Endothelial cell of umbilical vein (primary cell): ENCODE results near the gene TAAR8. TPM values are rescaled to one million over a fixed set of nuclear protein-coding genes. Genes with fewer than 3 reads are reported as not detected.

Source experiments
- BruUV-seq: library from RNA; stranded (reverse); fragments of 400-500 nt; replicated peaks from 2 replicates; lab custom pipeline; 2021; lab: Mats Ljungman, UMichigan
- CTCF ChIA-PET: fragments of 300-600, 350-600 bp; sonication (Branson Sonifier 250); formaldehyde crosslinking; loops from one replicate; lab custom pipeline; 2021; ENCODE audit warnings: antibody characterized with exemption, inconsistent platforms; lab: Charles Lee
- POLR2A ChIA-PET: fragments of 300-600, 350-600 bp; sonication (Branson Sonifier 250); formaldehyde crosslinking; loops from one replicate; lab custom pipeline; 2021; ENCODE audit warnings: antibody characterized with exemption, inconsistent platforms; lab: Charles Lee
- DNase-seq: peaks from one replicate; pipeline ENCODE4 v3.0.0-alpha.2; 2011; ENCODE audit warnings: low read depth, low spot score
- FAIRE-seq: peaks from 2 replicates; lab custom pipeline; 2011; peaks lifted over from hg19 to GRCh38; lab: Jason Lieb, UNC
- H2AFZ ChIP-seq: 2 replicates; pipeline ENCODE4 v1.6.0; 2012; ENCODE audit warnings: low read depth, low read length, control low read depth, inconsistent platforms
- H3K27ac ChIP-seq: 2 replicates; pipeline ENCODE4 v1.5.1; 2011; ENCODE audit warnings: low read depth, mild to moderate bottlenecking, control low read depth, low read length, moderate library complexity; ENCODE audit not compliant: insufficient read depth
- H3K27me3 ChIP-seq, 2 experiments: 2 replicates each; pipeline versions ENCODE4 v1.6.0 to v1.6.1; 2011; ENCODE audit warnings: low read length in 2 of 2, mixed read lengths in 1 of 2; ENCODE audit not compliant: control insufficient read depth in 2 of 2, insufficient read depth in 2 of 2
- H3K36me3 ChIP-seq, 2 experiments: 2 replicates in 1 of 2; 3 replicates in 1 of 2; pipeline ENCODE4 v1.5.1; 2011; ENCODE audit warnings: low read length in 2 of 2, mild to moderate bottlenecking in 1 of 2, moderate library complexity in 1 of 2; ENCODE audit not compliant: control insufficient read depth in 2 of 2, insufficient read depth in 2 of 2; ENCODE audit errors: extremely low read depth in 1 of 2
- H3K4me1 ChIP-seq: 3 replicates; pipeline ENCODE4 v1.5.1; 2011; ENCODE audit warnings: mild to moderate bottlenecking, low read length; ENCODE audit not compliant: control insufficient read depth, insufficient read depth; ENCODE audit errors: extremely low read depth
- H3K4me2 ChIP-seq: 2 replicates; pipeline ENCODE4 v1.6.1; 2011; ENCODE audit warnings: low read length, control low read depth, mixed read lengths; ENCODE audit not compliant: insufficient read depth
- H3K4me3 ChIP-seq, 3 experiments: fragments of 200-600 bp in 1 of 3; sonication (generic), shearing (Covaris generic) in 1 of 3; replicated peaks in 1 of 3; 2 replicates each; pipeline ENCODE4 v1.5.1; 2011 to 2016; ENCODE audit warnings: control low read depth in 3 of 3, low read length in 3 of 3, mild to moderate bottlenecking in 2 of 3, inconsistent platforms in 1 of 3, low read depth in 1 of 3, moderate library complexity in 1 of 3; ENCODE audit not compliant: insufficient read depth in 1 of 3
- H3K79me2 ChIP-seq: 2 replicates; pipeline ENCODE4 v1.6.0; 2012; ENCODE audit warnings: low read length, inconsistent platforms; ENCODE audit not compliant: control insufficient read depth, insufficient read depth
- H3K9ac ChIP-seq: replicated peaks from 2 replicates; pipeline ENCODE3; 2011; ENCODE audit warnings: low read length, control low read depth; ENCODE audit not compliant: insufficient read depth; ENCODE audit errors: extremely low read depth
- H3K9me1 ChIP-seq: replicated peaks from 3 replicates; pipeline ENCODE4 v1.6.0; 2011; ENCODE audit warnings: mild to moderate bottlenecking, low read length; ENCODE audit not compliant: control insufficient read depth, insufficient read depth; ENCODE audit errors: extremely low read depth
- H3K9me3 ChIP-seq: replicated peaks from 2 replicates; pipeline ENCODE4 v1.5.1; 2012; ENCODE audit warnings: low read length, inconsistent platforms; ENCODE audit not compliant: control insufficient read depth, insufficient read depth
- H4K20me1 ChIP-seq: replicated peaks from 2 replicates; pipeline ENCODE3; 2011; ENCODE audit warnings: mild to moderate bottlenecking, low read length; ENCODE audit not compliant: control insufficient read depth, insufficient read depth; ENCODE audit errors: extremely low read depth
- EZH2 ChIP-seq: IDR thresholded peaks from 2 replicates; pipeline ENCODE4 v1.6.1; 2012; ENCODE audit warnings: borderline replicate concordance, low read depth, mild to moderate bottlenecking, moderate library complexity, low read length, inconsistent platforms; ENCODE audit not compliant: severe bottlenecking
- FOS ChIP-seq: IDR thresholded peaks from 2 replicates; pipeline ENCODE4 v1.6.1; 2011; ENCODE audit warnings: mild to moderate bottlenecking, low read length, moderate library complexity, borderline replicate concordance; ENCODE audit not compliant: insufficient read depth
- GATA2 ChIP-seq: IDR thresholded peaks from 2 replicates; pipeline ENCODE4 v1.7.0; 2011; ENCODE audit warnings: low read depth, mild to moderate bottlenecking, moderate library complexity, mixed read lengths, low read length; ENCODE audit not compliant: insufficient read length, insufficient read depth
- JUN ChIP-seq: IDR thresholded peaks from 2 replicates; pipeline ENCODE4 v1.6.1; 2011; ENCODE audit warnings: borderline replicate concordance, low read depth; ENCODE audit not compliant: insufficient read length, insufficient read depth
- MYC ChIP-seq: IDR thresholded peaks from one replicate; pipeline ENCODE4 v1.6.1; 2011; ENCODE audit warnings: mild to moderate bottlenecking, low read depth, low read length
- POLR2A ChIP-seq: IDR thresholded peaks from 2 replicates; pipeline ENCODE4 v1.6.1; 2012; ENCODE audit warnings: low read depth, mild to moderate bottlenecking, control low read depth, low read length
- POLR2AphosphoS5 ChIP-seq: IDR thresholded peaks from 2 replicates; pipeline ENCODE4 v1.6.1; 2012; ENCODE audit warnings: low read depth, mild to moderate bottlenecking, control low read depth, low read length, moderate library complexity; ENCODE audit not compliant: insufficient read depth
- dilution Hi-C: fragments of 300-500 bp; cut with MboI; formaldehyde crosslinking; loops from one replicate; pipeline ENCODE4 v1.15.0; 2019; ENCODE audit warnings: low sequenced_read_pairs; ENCODE audit not compliant: extremely low pct_ligation_motif_present
- intact Hi-C: fragments of 100-400 bp; cut with micrococcal nuclease; formaldehyde crosslinking; loops from one replicate; pipeline ENCODE4 v1.10.0; 2022
- polyA plus RNA-seq, 4 experiments: library from polyadenylated mRNA; depleted of rRNA in 3 of 4; stranded (reverse) in 3 of 4; unstranded in 1 of 4; fragments of >200 nt; gene quantifications; 2 replicates each; pipeline versions ENCODE4 v1.2.1 to v1.2.3, GENCODE V29; 2011 to 2012; ENCODE audit warnings: missing spikeins in 1 of 4
- total RNA-seq: library from RNA; stranded (reverse); gene quantifications from 2 replicates; pipeline ENCODE4 v1.2.3, GENCODE V29; 2021
- TF ChIP-seq, protein P1 (sequence below), 2 donors: IDR thresholded peaks; 1 replicate in 1 of 2; 2 replicates in 1 of 2; pipeline ENCODE4 v1.5.1; 2011; ENCODE audit warnings: low read length in 2 of 2, mild to moderate bottlenecking in 2 of 2, moderate library complexity in 2 of 2, control low read depth in 1 of 2, inconsistent platforms in 1 of 2, low read depth in 1 of 2; ENCODE audit not compliant: insufficient read depth in 1 of 2; ENCODE audit errors: extremely low read depth in 1 of 2
- TF ChIP-seq, protein P2 (sequence below): IDR thresholded peaks from 2 replicates; pipeline ENCODE4 v1.6.1; 2011; ENCODE audit not compliant: insufficient read depth, insufficient read length

TAAR8 gene
- total and polyA plus RNA-seq, 2 donors (not counting 3 experiments of a cell fraction or from before 2014, with no cell fraction given): not detected

- H3K4me3 ChIP-seq: no peak within 1 kb of the TSS
- DNase-seq (no peak), FAIRE-seq (no peak)
- no peak within 1 kb of the TSS for H3K9ac ChIP-seq
- BruUV-seq: no TSS peak
- no peaks in the 10 kb centered on the region for H3K9me1 ChIP-seq
- dilution Hi-C loops (no loop called here), intact Hi-C loops (no loop called here)
- ChIA-PET CTCF (no interaction called here), POLR2A (no interaction called here)
- H3K4me2 ChIP-seq: no peak within 1 kb of the TSS
- no peaks in the 10 kb centered on the region for H4K20me1 ChIP-seq
- no peaks in the 10 kb centered on the region for H3K79me2 ChIP-seq
- H2AFZ ChIP-seq: no peak within 1 kb of the TSS
- no peaks in the 10 kb centered on the region for H3K9me3 ChIP-seq
- no peak within 1 kb of the TSS for H3K27ac ChIP-seq
- H3K27me3 ChIP-seq: peaks cover 0 to 5% of the 10 kb centered on the region in 2 experiments
- H3K4me1 ChIP-seq: no peaks in the 10 kb centered on the region
- TF ChIP-seq, protein P1, sequence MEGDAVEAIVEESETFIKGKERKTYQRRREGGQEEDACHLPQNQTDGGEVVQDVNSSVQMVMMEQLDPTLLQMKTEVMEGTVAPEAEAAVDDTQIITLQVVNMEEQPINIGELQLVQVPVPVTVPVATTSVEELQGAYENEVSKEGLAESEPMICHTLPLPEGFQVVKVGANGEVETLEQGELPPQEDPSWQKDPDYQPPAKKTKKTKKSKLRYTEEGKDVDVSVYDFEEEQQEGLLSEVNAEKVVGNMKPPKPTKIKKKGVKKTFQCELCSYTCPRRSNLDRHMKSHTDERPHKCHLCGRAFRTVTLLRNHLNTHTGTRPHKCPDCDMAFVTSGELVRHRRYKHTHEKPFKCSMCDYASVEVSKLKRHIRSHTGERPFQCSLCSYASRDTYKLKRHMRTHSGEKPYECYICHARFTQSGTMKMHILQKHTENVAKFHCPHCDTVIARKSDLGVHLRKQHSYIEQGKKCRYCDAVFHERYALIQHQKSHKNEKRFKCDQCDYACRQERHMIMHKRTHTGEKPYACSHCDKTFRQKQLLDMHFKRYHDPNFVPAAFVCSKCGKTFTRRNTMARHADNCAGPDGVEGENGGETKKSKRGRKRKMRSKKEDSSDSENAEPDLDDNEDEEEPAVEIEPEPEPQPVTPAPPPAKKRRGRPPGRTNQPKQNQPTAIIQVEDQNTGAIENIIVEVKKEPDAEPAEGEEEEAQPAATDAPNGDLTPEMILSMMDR (IDR thresholded peaks at IDR 0.05; ENCODE audit: extremely low read depth in 1 of 2, insufficient read depth in 1 of 2, low read depth in 1 of 2, low read length in 2 of 2): no peak
- TF ChIP-seq, protein P2, sequence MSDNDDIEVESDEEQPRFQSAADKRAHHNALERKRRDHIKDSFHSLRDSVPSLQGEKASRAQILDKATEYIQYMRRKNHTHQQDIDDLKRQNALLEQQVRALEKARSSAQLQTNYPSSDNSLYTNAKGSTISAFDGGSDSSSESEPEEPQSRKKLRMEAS: no peak
- TF ChIP-seq GATA2 (no peak), POLR2A (no peak), POLR2AphosphoS5 (no peak), JUN (no peak), EZH2 (no peak), FOS (no peak), MYC (no peak)
- H3K36me3 ChIP-seq: no peaks in the 10 kb centered on the region
These were observed 17.8 kb downstream of the TAAR8 start, which contains the start of gene TAAR6 for GRCh38 chr6:132570221-132570777. TAAR6 (plus strand) TSS chr6:132570322; CDS start chr6:132570322, 0 bp downstream.
